ELR (cell line): Measurements from ENCODE around the gene SORL1.

ENCODE experiments used
- DNase-seq: peaks from one replicate; pipeline ENCODE4 v3.0.0-alpha.2; 2015; ENCODE audit warnings: low read depth

Gene SORL1

GRCh38 chr11:121451178-121451985 is 732 bp upstream of the SORL1 start:
- DNase-seq = no peak

GRCh38 chr11:121452609-121453150 is 566 bp downstream of the SORL1 start, which contains the start of gene SORL1-AS1:
Gene SORL1-AS1 (minus strand): TSS chr11:121452967.
- no peak for DNase-seq

GRCh38 chr11:121453589-121454299 is 1.6 kb downstream of the SORL1 start:
- DNase-seq = no peak

- no peak for DNase-seq
Measured at GRCh38 chr11:121455115-121455514, 3.0 kb downstream of the SORL1 start.

GRCh38 chr11:121456151-121456550 is 4.0 kb downstream of the SORL1 start:
- no peak for DNase-seq

GRCh38 chr11:121456816-121457431 is 4.8 kb downstream of the SORL1 start:
- no peak for DNase-seq

- DNase-seq = no peak
Measured at GRCh38 chr11:121458551-121458950, 6.4 kb downstream of the SORL1 start.

- no peak for DNase-seq
Measured at GRCh38 chr11:121459413-121460017, 7.4 kb downstream of the SORL1 start.

GRCh38 chr11:121460941-121461514 is 8.9 kb downstream of the SORL1 start:
- DNase-seq = no peak

GRCh38 chr11:121461843-121462242 is 9.7 kb downstream of the SORL1 start:
- no peak for DNase-seq

- DNase-seq = no peak
Measured at GRCh38 chr11:121463689-121464335, 11.7 kb downstream of the SORL1 start.

- peak; percentile 88 for DNase-seq
Measured at GRCh38 chr11:121464352-121464946, 12.3 kb downstream of the SORL1 start.

- DNase-seq = no peak
Measured at GRCh38 chr11:121465709-121466062, 13.6 kb downstream of the SORL1 start.

GRCh38 chr11:121466063-121466794 is 14.1 kb downstream of the SORL1 start:
- peak; percentile 97 for DNase-seq

GRCh38 chr11:121467471-121467870 is 15.4 kb downstream of the SORL1 start:
- DNase-seq = no peak

- no peak for DNase-seq
Measured at GRCh38 chr11:121467965-121468364, 15.9 kb downstream of the SORL1 start.

GRCh38 chr11:121469910-121470309 is 17.8 kb downstream of the SORL1 start:
- no peak for DNase-seq

GRCh38 chr11:121471167-121471566 is 19.1 kb downstream of the SORL1 start:
- DNase-seq = no peak

- no peak for DNase-seq
Measured at GRCh38 chr11:121472312-121472711, 20.2 kb downstream of the SORL1 start.

- DNase-seq = no peak
Measured at GRCh38 chr11:121473064-121473777, 21.1 kb downstream of the SORL1 start.
